Large intestine (tissue), 3 donors: Measurements from ENCODE around the gene IFT27. TPM values are rescaled to one million over a fixed set of nuclear protein-coding genes. Genes with fewer than 3 reads are reported as not detected.

ENCODE experiments used
- DNase-seq, 2 donors: peaks; one replicate each; pipeline versions ENCODE4 v3.0.0 to v3.0.0-alpha.2; 2013
- H3K27ac ChIP-seq: one replicate; pipeline ENCODE4 v1.5.1; 2013; ENCODE audit warnings: low read length
- H3K27me3 ChIP-seq: 2 replicates; pipeline ENCODE4 v1.6.1; 2013; ENCODE audit warnings: low read length; ENCODE audit not compliant: control insufficient read depth, insufficient read depth
- H3K36me3 ChIP-seq: 2 replicates; pipeline ENCODE4 v1.6.1; 2013; ENCODE audit warnings: low read length; ENCODE audit not compliant: control insufficient read depth, insufficient read depth
- H3K4me1 ChIP-seq: one replicate; pipeline ENCODE4 v1.6.1; 2013; ENCODE audit warnings: low read length; ENCODE audit not compliant: control insufficient read depth, insufficient read depth
- H3K4me3 ChIP-seq: one replicate; pipeline ENCODE4 v1.5.1; 2013; ENCODE audit warnings: low read length
- H3K9me3 ChIP-seq: one replicate; pipeline ENCODE4 v1.6.1; 2013; ENCODE audit warnings: mild to moderate bottlenecking, low read depth, low read length, moderate library complexity; ENCODE audit not compliant: control insufficient read depth
- WGBS: methylation state at CpG from one replicate; pipeline ENCODE4 v1.1.5; 2013; ENCODE audit warnings: low lambda C conversion rate; ENCODE audit not compliant: insufficient coverage; 5-methylcytosine and 5-hydroxymethylcytosine counted together
- polyA plus RNA-seq: library from polyadenylated mRNA; unstranded; fragments of 120-200 nt; gene quantifications from one replicate; pipeline ENCODE4 v1.2.1, GENCODE V29; 2013

The IFT27 gene
- polyA plus RNA-seq, 1 donor = 28.7 TPM

DNA sequence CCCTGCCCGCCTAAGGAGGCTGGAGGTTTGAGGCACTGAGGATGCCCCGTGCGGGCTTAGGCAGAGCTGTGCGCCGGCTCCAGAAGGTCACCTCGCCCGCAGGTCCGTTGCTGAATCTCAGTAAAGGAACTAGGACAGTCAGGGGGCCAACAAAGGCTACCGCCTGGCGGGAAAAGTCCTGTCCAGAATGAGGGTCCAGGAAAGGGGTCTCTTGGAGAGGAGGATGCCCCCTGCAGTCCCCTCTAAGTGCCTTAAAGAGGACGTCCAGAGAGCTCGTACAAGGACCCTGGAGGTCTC, 40.4 kb upstream of the IFT27 start:
- Histone ChIP-seq H3K9me3 (no peaks in the 10 kb centered on the region), H3K4me1 (peaks cover 4% of the 10 kb centered on the region), H3K4me3 (no peak overlapping the region), H3K27ac (no peak overlapping the region), H3K27me3 (peaks cover 72% of the 10 kb centered on the region), H3K36me3 (no peaks in the 10 kb centered on the region)
- DNase-seq = no peak
- no CpG with 5 or more reads among the region's 12 CpGs for WGBS

DNA sequence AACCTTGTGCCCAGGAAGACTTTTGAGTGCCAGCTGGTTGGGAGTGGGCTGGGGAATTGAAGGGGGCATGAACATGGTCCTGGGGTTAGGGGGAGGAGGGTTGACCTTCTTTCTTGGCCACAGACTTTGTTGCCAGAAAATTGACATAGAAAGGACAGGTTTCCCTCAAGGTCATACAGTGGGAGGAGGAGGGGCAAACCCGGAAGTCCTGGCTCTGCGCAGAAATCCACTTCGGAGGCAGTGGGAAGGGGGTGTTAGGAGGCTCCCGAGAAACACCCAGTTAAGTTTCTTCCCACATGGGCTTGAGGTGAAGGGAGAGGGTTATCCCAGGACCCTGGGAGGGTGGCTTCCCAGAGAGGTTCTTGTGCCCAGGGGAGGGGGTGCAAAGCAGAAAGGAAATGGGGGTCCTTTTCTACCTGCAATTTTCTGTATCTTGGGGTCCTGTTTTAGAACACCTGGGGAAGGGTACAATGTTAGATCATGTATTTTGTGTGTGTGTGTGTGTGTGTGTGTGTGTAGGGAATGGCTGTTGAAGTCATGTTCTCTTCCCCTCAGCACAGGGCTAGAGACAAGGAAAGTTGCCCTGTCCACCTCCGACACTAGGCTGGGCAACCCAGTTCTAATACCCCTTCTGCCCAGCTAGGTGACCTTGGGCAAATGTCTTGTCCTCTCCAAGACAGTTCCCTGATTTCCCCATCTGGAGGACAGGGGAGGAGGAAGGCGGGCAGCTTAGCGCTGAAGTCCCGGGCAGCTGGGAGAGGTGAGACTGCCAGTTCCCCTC, 39.8 kb upstream of the IFT27 start:
- H3K36me3 ChIP-seq = no peaks in the 10 kb centered on the region
- peaks cover 4% of the 10 kb centered on the region for H3K4me1 ChIP-seq
- no peak overlapping the region for H3K27ac ChIP-seq
- no peak overlapping the region for H3K4me3 ChIP-seq
- no CpG with 5 or more reads among the region's 8 CpGs for WGBS
- no peaks in the 10 kb centered on the region for H3K9me3 ChIP-seq
- peaks cover 68% of the 10 kb centered on the region for H3K27me3 ChIP-seq
- no peak for DNase-seq

DNA sequence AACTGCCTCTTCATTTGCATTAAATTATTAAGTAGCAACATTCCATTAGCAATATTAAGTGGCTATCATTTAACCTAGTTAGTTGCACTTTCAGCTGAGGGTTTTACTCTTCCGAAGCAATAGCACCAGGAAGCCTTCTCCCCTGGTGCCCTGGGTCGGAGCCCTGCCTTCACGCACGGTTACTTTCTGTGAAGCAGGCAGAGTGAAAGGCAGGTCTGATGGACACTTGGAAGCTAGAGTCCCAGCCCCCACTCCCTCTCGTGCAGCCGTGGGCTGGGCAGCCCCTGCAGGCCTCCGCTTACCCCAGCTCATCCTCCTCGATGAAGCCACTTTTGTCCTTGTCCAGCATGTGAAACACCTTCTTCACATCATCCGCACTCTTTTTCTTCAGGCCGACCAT, 38.9 kb upstream of the IFT27 start:
- H3K4me1 ChIP-seq = peaks cover 4% of the 10 kb centered on the region
- no peaks in the 10 kb centered on the region for H3K36me3 ChIP-seq
- DNase-seq = no peak
- H3K27ac ChIP-seq = no peak overlapping the region
- no peaks in the 10 kb centered on the region for H3K9me3 ChIP-seq
- WGBS = no CpG with 5 or more reads among the region's 10 CpGs
- H3K27me3 ChIP-seq = peaks cover 64% of the 10 kb centered on the region
- H3K4me3 ChIP-seq = no peak overlapping the region

DNA sequence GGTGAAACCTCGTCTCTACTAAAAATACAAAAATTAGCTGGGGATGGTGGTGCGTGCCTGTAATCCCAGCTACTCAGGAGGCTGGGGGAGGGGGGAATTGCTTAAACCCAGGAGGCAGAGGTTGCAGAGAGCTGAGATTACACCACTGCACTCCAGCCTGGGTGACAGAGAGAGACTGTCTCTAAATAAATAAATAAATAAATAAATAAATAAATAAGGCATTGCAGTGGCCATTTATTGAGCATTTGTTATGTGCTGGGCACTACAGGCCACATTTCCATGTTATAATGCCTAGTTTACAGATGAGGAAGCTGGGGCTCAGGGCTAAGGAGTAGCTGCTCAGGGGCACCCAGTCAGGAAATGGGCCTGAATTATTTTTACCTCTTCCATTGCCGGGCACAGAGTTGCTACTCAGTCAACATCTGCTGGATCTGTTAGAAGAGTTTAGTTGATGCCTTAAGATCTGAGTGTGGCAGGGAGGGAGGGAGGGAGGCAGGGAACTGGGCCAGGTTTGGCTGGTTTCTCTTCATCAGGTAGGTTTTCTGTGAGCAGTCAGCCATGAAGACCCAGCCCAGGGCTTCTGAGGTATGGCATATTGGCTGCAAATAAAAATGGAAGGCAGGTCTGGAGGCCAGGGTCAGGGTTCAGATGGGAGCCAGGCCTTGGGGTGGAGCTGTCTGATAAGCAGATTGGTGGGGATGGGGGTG, 35.3 kb upstream of the IFT27 start:
- no peak overlapping the region for H3K27ac ChIP-seq
- peaks cover under 1% of the 10 kb centered on the region for H3K4me1 ChIP-seq
- H3K36me3 ChIP-seq = no peaks in the 10 kb centered on the region
- H3K4me3 ChIP-seq = no peak overlapping the region
- peaks cover 40% of the 10 kb centered on the region for H3K27me3 ChIP-seq
- no peaks in the 10 kb centered on the region for H3K9me3 ChIP-seq
- DNase-seq = no peak
- WGBS = no CpG with 5 or more reads among the region's 3 CpGs

DNA sequence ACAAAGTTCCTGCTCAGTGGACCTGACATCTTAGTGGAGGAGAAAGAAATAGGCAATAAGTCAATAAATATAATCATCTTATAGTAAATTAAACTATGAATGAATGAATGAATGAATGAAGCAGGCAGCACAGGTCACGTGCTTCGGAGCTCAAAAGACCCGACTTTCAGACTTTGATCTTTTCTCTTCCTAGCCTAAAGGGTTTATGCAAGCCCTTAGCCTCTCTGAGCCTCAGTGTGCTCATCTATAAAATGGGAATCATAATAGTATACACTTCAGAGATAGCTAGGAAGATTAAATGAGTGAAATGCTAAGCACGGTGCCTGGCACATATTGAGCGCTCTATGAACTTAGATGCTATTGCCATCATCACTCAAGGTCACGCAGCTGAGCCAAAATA, 33.4 kb upstream of the IFT27 start:
- WGBS = no CpG with 5 or more reads among the region's 6 CpGs
- no peak for DNase-seq
- H3K36me3 ChIP-seq = no peaks in the 10 kb centered on the region

DNA sequence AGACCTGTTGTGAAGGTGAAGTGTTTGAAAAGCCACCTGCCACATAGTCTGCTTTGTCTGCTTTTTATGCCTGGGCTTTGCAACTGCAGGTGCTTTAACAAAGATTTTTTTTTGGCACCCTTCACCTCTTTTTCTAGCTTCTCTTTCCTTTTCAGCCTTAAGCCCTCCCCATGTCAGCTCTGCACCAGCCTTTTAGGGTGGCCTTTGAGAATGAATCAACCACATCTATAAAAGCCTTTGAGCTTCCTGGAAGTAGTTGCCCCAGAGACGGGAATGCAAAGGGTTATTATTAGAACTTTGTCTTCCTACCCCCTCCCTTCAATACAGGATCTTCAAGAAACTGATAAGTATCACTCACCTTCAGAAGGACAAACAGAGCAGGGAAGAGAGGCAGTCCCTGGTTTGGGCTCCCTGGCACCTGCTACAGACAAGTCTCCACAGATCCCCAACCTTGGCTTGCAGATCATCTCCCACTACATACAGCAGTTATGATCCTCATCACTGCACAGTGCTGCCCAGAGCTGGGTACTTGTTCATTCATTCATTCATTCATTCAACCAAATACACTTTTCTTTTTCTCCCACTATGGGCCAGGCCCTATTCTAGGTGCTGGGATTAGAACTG, 32.9 kb upstream of the IFT27 start:
- H3K27ac ChIP-seq = no peak overlapping the region
- H3K27me3 ChIP-seq = peaks cover 27% of the 10 kb centered on the region

More for the DNA sequence above, 33.4 kb upstream of the IFT27 start:
- H3K27me3 ChIP-seq = peaks cover 31% of the 10 kb centered on the region
- no peak overlapping the region for H3K27ac ChIP-seq
- no peaks in the 10 kb centered on the region for H3K4me1 ChIP-seq
- H3K9me3 ChIP-seq = no peaks in the 10 kb centered on the region
- no peak overlapping the region for H3K4me3 ChIP-seq

DNA sequence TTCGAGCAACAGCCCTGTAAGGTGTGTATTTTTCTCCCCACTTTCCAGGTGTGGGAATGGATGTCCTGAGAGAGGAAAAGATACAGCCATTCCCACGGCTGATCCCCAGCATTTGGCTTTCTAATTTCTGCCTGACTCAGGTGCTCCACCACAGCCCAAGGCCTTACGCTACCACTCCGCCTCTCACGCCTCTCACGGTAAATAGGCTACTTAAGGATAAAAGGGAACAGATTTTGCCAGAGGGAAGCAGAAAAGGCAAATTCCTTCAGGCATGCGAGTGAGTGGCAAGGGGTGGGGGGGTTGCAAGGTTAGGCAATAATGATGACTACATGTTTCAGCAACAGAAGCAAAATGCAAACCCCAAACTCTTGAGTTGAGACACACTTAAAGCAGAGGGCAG, 31.7 kb upstream of the IFT27 start:
- no peak for DNase-seq
- H3K4me1 ChIP-seq = no peaks in the 10 kb centered on the region
- no peak overlapping the region for H3K4me3 ChIP-seq
- no peaks in the 10 kb centered on the region for H3K9me3 ChIP-seq
- H3K27me3 ChIP-seq = peaks cover 18% of the 10 kb centered on the region
- H3K36me3 ChIP-seq = no peaks in the 10 kb centered on the region
- no CpG with 5 or more reads among the region's 7 CpGs for WGBS
- no peak overlapping the region for H3K27ac ChIP-seq

More for the DNA sequence above, 32.9 kb upstream of the IFT27 start:
- WGBS = no CpG with 5 or more reads among the region's 1 CpG
- no peaks in the 10 kb centered on the region for H3K9me3 ChIP-seq
- H3K4me3 ChIP-seq = no peak overlapping the region
- no peaks in the 10 kb centered on the region for H3K36me3 ChIP-seq
- no peaks in the 10 kb centered on the region for H3K4me1 ChIP-seq
- DNase-seq = no peak

DNA sequence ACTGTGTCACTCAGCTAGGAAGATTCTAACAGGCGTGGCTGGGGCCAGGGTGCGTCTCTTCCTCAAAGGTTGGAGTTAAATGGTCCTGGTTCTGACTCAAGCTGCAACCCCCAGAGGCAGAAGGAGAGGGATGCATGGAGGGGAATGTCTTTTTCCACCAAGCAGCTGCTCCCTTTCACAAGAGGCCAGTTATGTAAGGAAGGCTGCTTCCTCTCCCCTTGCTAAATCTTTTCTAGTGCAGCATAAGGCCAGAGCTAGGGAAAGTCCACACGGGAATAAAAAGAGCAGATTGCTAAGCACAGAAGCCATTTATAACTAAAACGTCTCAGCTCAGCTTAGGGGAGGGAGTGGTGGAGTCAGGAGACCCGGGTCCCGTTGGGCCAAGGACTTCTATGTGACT, 30.9 kb upstream of the IFT27 start:
- Histone ChIP-seq H3K27me3 (peaks cover 18% of the 10 kb centered on the region), H3K4me3 (no peak overlapping the region), H3K4me1 (no peaks in the 10 kb centered on the region), H3K27ac (no peak overlapping the region), H3K36me3 (no peaks in the 10 kb centered on the region), H3K9me3 (no peaks in the 10 kb centered on the region)
- DNase-seq = no peak
- no CpG with 5 or more reads among the region's 6 CpGs for WGBS

DNA sequence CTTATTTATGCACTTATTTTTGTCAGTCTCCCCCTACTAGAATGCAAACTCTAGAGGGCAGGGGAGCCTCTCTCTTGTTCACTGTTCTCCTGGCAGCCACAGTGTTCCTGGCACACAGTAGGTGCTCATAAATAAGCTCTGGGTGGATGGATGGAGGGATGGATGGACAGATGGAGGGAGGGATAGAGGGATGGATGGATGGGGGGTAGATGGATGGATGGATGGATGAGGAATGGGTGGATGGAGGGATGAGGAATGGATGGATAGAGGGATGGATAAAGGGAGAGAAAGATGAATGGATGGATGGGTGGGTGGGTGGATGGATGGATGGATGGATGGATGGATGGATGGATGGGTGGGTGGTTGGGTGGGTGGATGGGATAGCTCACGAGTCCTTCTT, 27.4 kb upstream of the IFT27 start:
- no CpG with 5 or more reads among the region's 1 CpG for WGBS
- no peaks in the 10 kb centered on the region for H3K9me3 ChIP-seq
- no peak overlapping the region for H3K4me3 ChIP-seq
- H3K4me1 ChIP-seq = no peaks in the 10 kb centered on the region
- no peak overlapping the region for H3K27ac ChIP-seq
- peaks cover 18% of the 10 kb centered on the region for H3K27me3 ChIP-seq
- DNase-seq = no peak
- H3K36me3 ChIP-seq = no peaks in the 10 kb centered on the region

DNA sequence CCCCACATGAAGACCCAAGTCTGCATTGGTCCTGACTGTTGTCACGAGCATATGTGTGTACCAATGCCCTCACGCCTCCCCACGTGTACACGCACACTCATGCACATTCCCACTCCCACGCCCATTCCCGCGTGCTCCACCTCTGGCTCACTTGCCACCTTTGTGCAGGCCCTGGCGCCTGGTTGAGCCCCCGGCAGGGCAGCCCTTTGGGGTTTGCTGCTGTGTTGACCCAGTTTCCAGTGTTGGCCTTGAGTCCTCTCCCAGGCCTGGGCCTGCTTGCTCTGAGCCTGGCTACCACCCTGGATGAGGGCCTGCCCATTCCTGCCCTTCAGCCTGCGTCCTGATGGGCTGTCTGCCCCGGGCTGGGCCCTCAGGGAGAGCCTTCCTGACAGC, 22.8 kb upstream of the IFT27 start:
- H3K4me3 ChIP-seq = no peak overlapping the region
- no peaks in the 10 kb centered on the region for H3K9me3 ChIP-seq
- no peak for DNase-seq
- WGBS = no CpG with 5 or more reads among the region's 11 CpGs
- peaks cover 6% of the 10 kb centered on the region for H3K27me3 ChIP-seq
- H3K27ac ChIP-seq = no peak overlapping the region
- no peaks in the 10 kb centered on the region for H3K36me3 ChIP-seq
- H3K4me1 ChIP-seq = no peaks in the 10 kb centered on the region
